A673 (cell line): ENCODE measurements around the gene PSMG4. TPM values are rescaled to one million over a fixed set of nuclear protein-coding genes. Genes with fewer than 3 reads are reported as not detected.
A peak's percentile ranks its signal among the peaks of the same experiment; 100 is the strongest.

Source experiments
- BruUV-seq: library from RNA; stranded (reverse); fragments of 400-500 nt; replicated peaks from 2 replicates; lab custom pipeline; 2021; lab: Mats Ljungman, UMichigan
- CTCF ChIA-PET: fragments of 300-600 bp; sonication (Branson Sonifier 250); formaldehyde crosslinking; loops from one replicate; lab custom pipeline; 2022; ENCODE audit warnings: antibody characterized with exemption; lab: Charles Lee
- POLR2A ChIA-PET: fragments of 300-600 bp; sonication (Branson Sonifier 250); formaldehyde crosslinking; loops from one replicate; lab custom pipeline; 2022; ENCODE audit warnings: antibody characterized with exemption; ENCODE audit not compliant: low non-redundant PET; lab: Charles Lee
- DNase-seq: peaks from one replicate; pipeline ENCODE4 v3.0.0-alpha.2; 2015; ENCODE audit warnings: low spot score
- H3K27ac ChIP-seq: fragments of 200-600 bp; sonication (generic); 2 replicates; pipeline ENCODE4 v1.5.1; 2016; ENCODE audit warnings: mixed run types, low read depth, mild to moderate bottlenecking, mixed read lengths, antibody characterized with exemption, low read length; ENCODE audit not compliant: poor library complexity, severe bottlenecking
- H3K27me3 ChIP-seq: fragments of 200-600 bp; sonication (generic); replicated peaks from 2 replicates; pipeline ENCODE4 v1.6.1; 2017; ENCODE audit warnings: mixed run types, low read depth, mild to moderate bottlenecking, mixed read lengths, antibody characterized with exemption, low read length; ENCODE audit not compliant: insufficient read depth, poor library complexity
- H3K36me3 ChIP-seq: fragments of 200-600 bp; sonication (generic); 2 replicates; pipeline ENCODE4 v1.6.1; 2016; ENCODE audit warnings: mixed run types, mild to moderate bottlenecking, mixed read lengths, antibody characterized with exemption, low read length; ENCODE audit not compliant: insufficient read depth, poor library complexity, severe bottlenecking
- H3K4me1 ChIP-seq: fragments of 200-600 bp; sonication (generic); 2 replicates; pipeline ENCODE4 v1.6.1; 2017; ENCODE audit warnings: mixed run types, mild to moderate bottlenecking, mixed read lengths, antibody characterized with exemption, low read length; ENCODE audit not compliant: insufficient read depth, poor library complexity, severe bottlenecking
- H3K4me3 ChIP-seq: fragments of 200-600 bp; sonication (generic); 2 replicates; pipeline ENCODE4 v1.5.1; 2016; ENCODE audit warnings: low read depth, mixed run types, mild to moderate bottlenecking, mixed read lengths, low read length; ENCODE audit not compliant: poor library complexity, severe bottlenecking
- H3K9me3 ChIP-seq: fragments of 200-600 bp; sonication (generic); 2 replicates; pipeline ENCODE4 v1.6.1; 2016; ENCODE audit warnings: mixed run types, low read depth, mild to moderate bottlenecking, mixed read lengths, antibody characterized with exemption, low read length; ENCODE audit not compliant: poor library complexity, severe bottlenecking
- CTCF ChIP-seq: fragments of 300-800, 200-600 bp; sonication (generic); conservative IDR thresholded peaks from 2 replicates; pipeline ENCODE4 v1.5.1; 2017; ENCODE audit warnings: low read depth, mild to moderate bottlenecking, antibody characterized with exemption, low read length, moderate library complexity, mixed read lengths
- EZH2 ChIP-seq: fragments of 200-600 bp; sonication (generic); IDR thresholded peaks from 2 replicates; pipeline ENCODE4 v1.6.1; 2017; ENCODE audit warnings: borderline replicate concordance, low read depth, mild to moderate bottlenecking, mixed read lengths, antibody characterized with exemption, low read length; ENCODE audit not compliant: poor library complexity, severe bottlenecking
- intact Hi-C: fragments of 100-400 bp; cut with micrococcal nuclease; formaldehyde crosslinking; loops from one replicate; pipeline ENCODE4 v1.10.0; 2022; ENCODE audit not compliant: unreplicated experiment
- total RNA-seq: library from RNA; stranded (reverse); gene quantifications from 2 replicates; pipeline ENCODE4 v1.2.3, GENCODE V29; 2021

The PSMG4 gene
- total RNA-seq, 1 experiment from 2014 or later = 34.4 TPM

- CTCF ChIA-PET = interaction anchor here (0.5 to 1.0 kb wide), 2 partner anchors 20 to 260 kb away, joined by 3 to 9 read pairs; no protein-coding TSS in a partner anchor
- no peak for TF ChIP-seq EZH2
- TF ChIP-seq CTCF = 0 out of 2 replicates have a peak, but pooled peaks have one; percentile 10
- BruUV-seq = no TSS peak
- H3K4me3 ChIP-seq = peak overlapping the region; percentile 84
- H3K4me1 ChIP-seq = peaks cover 13% of the 10 kb centered on the region
- POLR2A ChIA-PET = no interaction called here
- H3K27me3 ChIP-seq = no peaks in the 10 kb centered on the region
- intact Hi-C loops = loop anchor here (10.0 kb wide), 1 partner anchor 105 kb away; the partner anchor contains the start of gene TUBB2A
- H3K36me3 ChIP-seq = peaks cover 13% of the 10 kb centered on the region
- H3K27ac ChIP-seq = peak overlapping the region; percentile 78
- peak; percentile 67 for DNase-seq
- no peaks in the 10 kb centered on the region for H3K9me3 ChIP-seq
These were observed 778 bp downstream of the PSMG4 start for GRCh38 chr6:3259491-3259958.

- no peak overlapping the region for H3K27ac ChIP-seq
- CTCF ChIA-PET = interaction anchor here (1.0 kb wide), 1 partner anchor 19 kb away, joined by 3 read pairs; no protein-coding TSS in a partner anchor
These were observed 1.5 kb downstream of the PSMG4 start for GRCh38 chr6:3260296-3260695.

GRCh38 chr6:3260772-3261517, 2.2 kb downstream of the PSMG4 start:
- ChIA-PET CTCF (no interaction called here), POLR2A (no interaction called here)
- no peaks in the 10 kb centered on the region for H3K27me3 ChIP-seq
- intact Hi-C loops = no loop called here
- H3K36me3 ChIP-seq = peaks cover 20% of the 10 kb centered on the region
- BruUV-seq = no TSS peak
- DNase-seq = no peak
- H3K4me3 ChIP-seq = peak overlapping the region; percentile 17
- H3K27ac ChIP-seq = no peak overlapping the region
- H3K9me3 ChIP-seq = no peaks in the 10 kb centered on the region
- no peak for TF ChIP-seq EZH2
- no peak for TF ChIP-seq CTCF
- peaks cover 13% of the 10 kb centered on the region for H3K4me1 ChIP-seq

More at GRCh38 chr6:3260296-3260695, 1.5 kb downstream of the PSMG4 start:
- no peak overlapping the region for H3K4me3 ChIP-seq
- H3K36me3 ChIP-seq = peaks cover 16% of the 10 kb centered on the region
- intact Hi-C loops = no loop called here
- TF ChIP-seq EZH2 (no peak), CTCF (no peak)
- DNase-seq = no peak
- POLR2A ChIA-PET = no interaction called here
- BruUV-seq = TSS peak; percentile 51
- H3K9me3 ChIP-seq = no peaks in the 10 kb centered on the region
- peaks cover 13% of the 10 kb centered on the region for H3K4me1 ChIP-seq
- H3K27me3 ChIP-seq = no peaks in the 10 kb centered on the region
